GM10266 (cell line): ENCODE data around the gene MYO5B.

Experiments used
- DNase-seq: peaks from one replicate; pipeline ENCODE4 v3.0.0; 2012; ENCODE audit errors: extremely low spot score
- TF ChIP-seq, protein P1 (sequence below): IDR thresholded peaks from 2 replicates; pipeline ENCODE4 v1.5.1; 2012; ENCODE audit warnings: mild to moderate bottlenecking, low read depth; ENCODE audit not compliant: control insufficient read depth, insufficient read depth; ENCODE audit errors: missing control alignments

The MYO5B gene

GRCh38 chr18:49854681-49855080 lies 340.3 kb downstream of the MYO5B start:
- TF ChIP-seq, protein P1, sequence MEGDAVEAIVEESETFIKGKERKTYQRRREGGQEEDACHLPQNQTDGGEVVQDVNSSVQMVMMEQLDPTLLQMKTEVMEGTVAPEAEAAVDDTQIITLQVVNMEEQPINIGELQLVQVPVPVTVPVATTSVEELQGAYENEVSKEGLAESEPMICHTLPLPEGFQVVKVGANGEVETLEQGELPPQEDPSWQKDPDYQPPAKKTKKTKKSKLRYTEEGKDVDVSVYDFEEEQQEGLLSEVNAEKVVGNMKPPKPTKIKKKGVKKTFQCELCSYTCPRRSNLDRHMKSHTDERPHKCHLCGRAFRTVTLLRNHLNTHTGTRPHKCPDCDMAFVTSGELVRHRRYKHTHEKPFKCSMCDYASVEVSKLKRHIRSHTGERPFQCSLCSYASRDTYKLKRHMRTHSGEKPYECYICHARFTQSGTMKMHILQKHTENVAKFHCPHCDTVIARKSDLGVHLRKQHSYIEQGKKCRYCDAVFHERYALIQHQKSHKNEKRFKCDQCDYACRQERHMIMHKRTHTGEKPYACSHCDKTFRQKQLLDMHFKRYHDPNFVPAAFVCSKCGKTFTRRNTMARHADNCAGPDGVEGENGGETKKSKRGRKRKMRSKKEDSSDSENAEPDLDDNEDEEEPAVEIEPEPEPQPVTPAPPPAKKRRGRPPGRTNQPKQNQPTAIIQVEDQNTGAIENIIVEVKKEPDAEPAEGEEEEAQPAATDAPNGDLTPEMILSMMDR = no peak
- no peak for DNase-seq

DNA sequence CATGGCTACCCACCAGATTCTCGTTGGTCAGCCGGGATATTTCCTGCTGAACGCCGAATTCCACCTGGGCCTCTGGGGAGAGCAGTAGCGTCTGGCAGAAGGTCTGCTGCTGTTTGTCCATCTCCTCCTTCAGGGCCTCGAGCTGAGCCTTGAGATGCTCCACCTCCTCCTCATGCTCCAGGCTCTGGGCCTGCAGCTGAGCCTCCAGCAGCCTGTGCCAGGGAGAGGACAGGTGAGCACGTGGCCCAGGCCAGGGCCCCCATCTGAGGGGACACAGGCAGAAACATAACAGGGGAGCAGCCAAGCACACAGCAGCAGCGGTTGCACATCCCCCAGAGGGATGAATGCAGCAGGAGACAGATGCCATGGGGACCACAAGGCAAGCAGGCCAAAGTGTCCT lies 341.5 kb downstream of the MYO5B start:
- TF ChIP-seq, protein P1 = no peak

DNA sequence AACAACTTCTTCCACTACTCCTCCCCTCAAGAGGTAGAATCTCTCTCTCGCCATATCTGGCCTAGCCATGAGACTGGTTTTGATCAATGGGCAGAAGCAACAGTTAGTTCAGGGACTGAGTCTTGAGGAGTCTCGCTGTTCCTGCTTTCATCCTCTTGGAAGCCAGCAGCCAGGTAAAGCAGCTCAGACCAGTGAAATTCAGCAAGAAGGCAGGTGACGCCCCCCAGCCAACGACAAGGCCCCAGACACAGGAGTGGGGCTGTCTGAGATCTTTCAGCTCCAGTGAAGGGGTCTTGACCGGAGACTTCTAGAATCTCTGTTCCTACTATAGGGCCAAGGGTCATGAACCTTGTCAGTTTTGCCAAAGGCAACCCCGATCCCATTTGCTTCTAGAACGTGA lies 341.9 kb downstream of the MYO5B start:
- DNase-seq = no peak
- TF ChIP-seq, protein P1 = no peak

More for the DNA sequence above, 341.5 kb downstream of the MYO5B start:
- no peak for DNase-seq

DNA sequence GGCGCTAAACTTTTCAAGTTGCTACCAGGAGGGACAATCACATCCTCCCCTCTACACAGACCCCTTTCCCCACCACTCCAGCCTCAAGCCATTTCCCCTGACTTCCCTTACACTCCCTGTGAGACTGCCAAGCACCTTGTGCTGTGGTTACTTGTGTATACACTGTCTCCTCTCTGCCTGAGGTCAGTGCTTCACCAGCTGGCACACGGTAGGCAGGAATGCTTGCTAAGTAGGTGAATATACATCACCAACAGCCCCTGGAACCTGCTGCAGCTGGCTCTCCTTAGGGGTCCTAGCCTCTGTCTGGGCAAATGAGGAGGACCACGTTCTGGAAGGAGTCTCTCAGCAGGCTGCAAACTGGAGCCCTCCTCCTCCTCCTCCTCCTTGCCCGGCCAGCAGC lies 343.3 kb downstream of the MYO5B start:
- TF ChIP-seq, protein P1 = no peak
- no peak for DNase-seq

DNA sequence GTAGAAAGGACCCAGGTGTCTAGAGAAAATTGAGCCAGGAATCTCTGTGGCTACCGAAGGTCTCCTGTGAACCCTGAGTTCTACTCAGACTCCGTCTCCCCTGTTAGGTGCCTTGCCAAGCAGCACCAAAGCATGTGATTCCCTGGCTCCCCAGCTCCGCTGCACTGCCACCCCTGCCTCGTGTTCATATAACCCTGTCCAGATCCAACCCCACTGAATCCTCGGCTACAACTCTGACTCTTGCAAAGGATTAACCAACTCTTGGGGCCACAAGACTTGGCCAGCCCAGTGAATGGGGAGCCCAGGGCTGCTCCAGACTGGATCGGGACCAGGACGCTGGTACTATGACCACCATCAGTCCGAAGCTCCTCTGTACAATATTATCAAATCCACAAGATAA lies 344.3 kb downstream of the MYO5B start:
- TF ChIP-seq, protein P1 = no peak
- no peak for DNase-seq

DNA sequence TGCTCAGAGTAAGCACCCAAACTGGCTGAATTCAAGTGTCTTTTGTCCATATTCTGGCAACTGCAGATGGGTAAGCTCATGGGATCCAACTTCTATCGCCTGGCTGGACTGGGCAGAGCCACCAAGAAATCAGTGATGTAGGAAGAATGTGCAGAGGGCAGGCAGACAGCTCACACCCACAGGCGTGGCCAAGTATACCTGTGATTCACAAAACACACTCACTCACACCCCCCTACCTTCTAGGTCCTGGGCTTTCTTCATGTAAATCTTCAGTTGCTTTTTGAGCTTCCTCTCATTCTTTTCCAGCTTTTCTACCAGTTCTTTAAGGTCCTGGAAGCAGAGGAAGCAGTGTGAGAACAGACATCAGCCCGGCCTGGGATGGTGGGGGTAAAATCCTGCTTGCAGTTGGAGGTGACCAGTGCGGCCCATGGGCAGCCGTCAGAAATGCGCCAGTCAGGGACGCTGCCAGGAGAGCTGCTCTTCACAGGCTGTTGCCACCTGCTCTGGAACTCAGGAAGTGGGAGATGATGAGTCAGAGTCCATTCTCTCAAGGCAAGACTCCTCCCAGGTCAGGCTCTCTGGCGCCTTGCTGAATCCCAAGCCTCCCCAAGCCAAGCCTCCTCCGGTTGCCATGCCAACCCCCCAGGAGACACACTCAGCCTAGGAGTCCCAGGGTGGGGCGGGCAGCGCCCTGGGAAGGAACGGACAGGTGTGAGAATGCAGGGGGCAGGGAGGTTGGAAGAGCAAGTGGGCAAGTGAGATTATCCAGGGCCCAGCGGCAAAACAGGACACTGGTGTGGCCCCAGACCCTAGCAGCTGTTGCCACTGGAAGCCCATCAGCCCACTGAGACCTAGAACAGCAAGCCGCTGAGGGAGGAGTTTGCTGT lies 345.4 kb downstream of the MYO5B start:
- TF ChIP-seq, protein P1 = no peak
- DNase-seq = no peak

DNA sequence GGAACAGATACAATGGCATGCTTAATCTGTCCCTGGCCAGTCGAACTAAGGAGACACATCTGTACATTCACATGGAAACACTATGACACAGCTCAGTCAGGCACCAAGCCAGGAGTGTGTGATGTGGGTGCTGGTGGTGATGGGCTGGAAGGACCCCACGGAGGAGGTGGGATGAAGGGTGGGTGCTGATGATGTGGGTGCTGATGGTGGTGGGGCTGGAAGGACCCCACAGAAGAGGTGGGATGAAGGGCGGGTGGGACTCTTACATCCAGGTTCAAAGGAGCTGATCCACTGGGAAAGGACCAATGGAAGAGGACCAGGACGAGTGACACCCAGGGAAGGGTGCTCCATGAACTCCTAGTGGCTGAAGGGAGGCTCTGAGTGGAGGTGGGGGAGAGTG lies 346.8 kb downstream of the MYO5B start:
- no peak for DNase-seq
- TF ChIP-seq, protein P1 = no peak
